ENCODE results near the gene LY6G5B. TPM values are rescaled to one million over a fixed set of nuclear protein-coding genes. Genes with fewer than 3 reads are reported as not detected.
A peak's percentile ranks its signal among the peaks of the same experiment; 100 is the strongest.

The LY6G5B gene
- total RNA-seq, 1 donor, result 3.9 TPM

GRCh38 chr6:31651602-31652191 is 18.1 kb upstream of the LY6G5B start:
- no peak for TF ChIP-seq CTCF (IDR thresholded peaks at IDR 0.05; ENCODE audit: insufficient read depth, low read depth, low read length)
- DNase-seq (ENCODE audit: low read depth), result peak; percentile 83
- peak overlapping the region; percentile 91 for H3K4me3 ChIP-seq (ENCODE audit: low read depth, low read length)

- no peak for TF ChIP-seq CTCF (IDR thresholded peaks at IDR 0.05; ENCODE audit: insufficient read depth, low read depth, low read length)
- DNase-seq (ENCODE audit: low read depth), result no peak
Observed at GRCh38 chr6:31652925-31653724, 16.7 kb upstream of the LY6G5B start.

GRCh38 chr6:31654574-31655348 is 15.0 kb upstream of the LY6G5B start:
- no peak for TF ChIP-seq CTCF (IDR thresholded peaks at IDR 0.05; ENCODE audit: insufficient read depth, low read depth, low read length)
- DNase-seq (ENCODE audit: low read depth), result no peak
- no peak overlapping the region for H3K4me3 ChIP-seq (ENCODE audit: low read depth, low read length)

More at GRCh38 chr6:31652925-31653724, 16.7 kb upstream of the LY6G5B start:
- H3K4me3 ChIP-seq (ENCODE audit: low read depth, low read length), result peak overlapping the region; percentile 91

- H3K4me3 ChIP-seq (ENCODE audit: low read depth, low read length), result no peak within 1 kb of the TSS
- DNase-seq (ENCODE audit: low read depth), result no peak
- TF ChIP-seq CTCF (IDR thresholded peaks at IDR 0.05; ENCODE audit: insufficient read depth, low read depth, low read length), result no peak
Observed at GRCh38 chr6:31655349-31656237, 14.2 kb upstream of the LY6G5B start, which contains the start of gene APOM. APOM (plus strand) TSS chr6:31655894; CDS start chr6:31655967, 73 bp downstream.

- no peak for DNase-seq (ENCODE audit: low read depth)
- no peak overlapping the region for H3K4me3 ChIP-seq (ENCODE audit: low read depth, low read length)
- no peak for TF ChIP-seq CTCF (IDR thresholded peaks at IDR 0.05; ENCODE audit: insufficient read depth, low read depth, low read length)
Observed at GRCh38 chr6:31657406-31658157, 12.2 kb upstream of the LY6G5B start.

All from fibroblast of villous mesenchyme (primary cell).